Astrocyte (in vitro differentiated cells and primary cell): ENCODE results near the gene SIGLEC11. TPM values are rescaled to one million over a fixed set of nuclear protein-coding genes. Genes with fewer than 3 reads are reported as not detected.

Experiments
- DNase-seq: peaks from one replicate; pipeline ENCODE4 v3.0.0-alpha.2; 2010; ENCODE audit warnings: low read depth
- FAIRE-seq: peaks from 2 replicates; lab custom pipeline; 2011; peaks lifted over from hg19 to GRCh38; lab: Jason Lieb, UNC
- H2AFZ ChIP-seq: 2 replicates; pipeline ENCODE4 v1.6.0; 2012; ENCODE audit warnings: low read depth, low read length, inconsistent platforms
- H3K27ac ChIP-seq: 2 replicates; pipeline ENCODE4 v1.5.1; 2011; ENCODE audit warnings: low read depth, low read length, inconsistent platforms
- H3K27me3 ChIP-seq: 2 replicates; pipeline ENCODE4 v1.6.0; 2011; ENCODE audit warnings: low read length, inconsistent platforms; ENCODE audit not compliant: insufficient read depth
- H3K36me3 ChIP-seq: 2 replicates; pipeline ENCODE4 v1.5.1; 2011; ENCODE audit warnings: low read length, inconsistent platforms; ENCODE audit not compliant: insufficient read depth
- H3K4me1 ChIP-seq: 2 replicates; pipeline ENCODE4 v1.5.1; 2011; ENCODE audit warnings: low read length, inconsistent platforms; ENCODE audit not compliant: insufficient read depth
- H3K4me2 ChIP-seq: 2 replicates; pipeline ENCODE4 v1.6.0; 2012; ENCODE audit warnings: low read length, inconsistent platforms
- H3K4me3 ChIP-seq: 2 replicates; pipeline ENCODE4 v1.5.1; 2011; ENCODE audit warnings: low read depth, mild to moderate bottlenecking, low read length, inconsistent platforms; ENCODE audit not compliant: insufficient read depth
- H3K79me2 ChIP-seq: 2 replicates; pipeline ENCODE4 v1.6.0; 2012; ENCODE audit warnings: mild to moderate bottlenecking, low read length, inconsistent platforms; ENCODE audit not compliant: insufficient read depth
- H3K9ac ChIP-seq: 2 replicates; pipeline ENCODE4 v1.6.0; 2012; ENCODE audit warnings: mild to moderate bottlenecking, low read length, inconsistent platforms
- H3K9me3 ChIP-seq: 2 replicates; pipeline ENCODE4 v1.5.1; 2012; ENCODE audit warnings: low read depth, mild to moderate bottlenecking, low read length, inconsistent platforms; ENCODE audit not compliant: insufficient read depth
- H4K20me1 ChIP-seq: 2 replicates; pipeline ENCODE4 v1.6.0; 2012; ENCODE audit warnings: low read length, inconsistent platforms; ENCODE audit not compliant: insufficient read depth
- H3K27ac Mint-ChIP-seq: one replicate; pipeline ENCODE4 v1.8.0; 2021; ENCODE audit warnings: mild to moderate bottlenecking, mixed read lengths; ENCODE audit not compliant: unreplicated experiment
- H3K27me3 Mint-ChIP-seq: one replicate; pipeline ENCODE4 v1.8.0; 2021; ENCODE audit warnings: low read depth, mixed read lengths; ENCODE audit not compliant: unreplicated experiment
- H3K36me3 Mint-ChIP-seq: one replicate; pipeline ENCODE4 v1.8.0; 2021; ENCODE audit warnings: low read depth, mixed read lengths; ENCODE audit not compliant: unreplicated experiment
- H3K4me1 Mint-ChIP-seq: one replicate; pipeline ENCODE4 v1.8.0; 2021; ENCODE audit warnings: low read depth, mixed read lengths; ENCODE audit not compliant: unreplicated experiment
- H3K4me3 Mint-ChIP-seq: one replicate; pipeline ENCODE4 v1.8.0; 2021; ENCODE audit warnings: mild to moderate bottlenecking, moderate library complexity, mixed read lengths; ENCODE audit not compliant: unreplicated experiment
- H3K9me3 Mint-ChIP-seq: one replicate; pipeline ENCODE4 v1.8.0; 2021; ENCODE audit warnings: mild to moderate bottlenecking, mixed read lengths; ENCODE audit not compliant: unreplicated experiment
- EZH2 ChIP-seq: IDR thresholded peaks from 2 replicates; pipeline ENCODE4 v1.6.1; 2012; ENCODE audit warnings: mild to moderate bottlenecking, low read length, inconsistent platforms; ENCODE audit not compliant: insufficient read depth
- total RNA-seq: library from RNA; stranded (reverse); gene quantifications from 2 replicates; pipeline ENCODE4 v1.2.1, GENCODE V29; 2021
- TF ChIP-seq, protein P1 (sequence below): IDR thresholded peaks from 2 replicates; pipeline ENCODE4 v1.5.1; 2011; ENCODE audit warnings: low read depth, mild to moderate bottlenecking, inconsistent platforms, low read length, moderate library complexity; ENCODE audit not compliant: insufficient read depth

SIGLEC11 gene
- total RNA-seq, 1 donor from 2014 or later: not detected

DNA sequence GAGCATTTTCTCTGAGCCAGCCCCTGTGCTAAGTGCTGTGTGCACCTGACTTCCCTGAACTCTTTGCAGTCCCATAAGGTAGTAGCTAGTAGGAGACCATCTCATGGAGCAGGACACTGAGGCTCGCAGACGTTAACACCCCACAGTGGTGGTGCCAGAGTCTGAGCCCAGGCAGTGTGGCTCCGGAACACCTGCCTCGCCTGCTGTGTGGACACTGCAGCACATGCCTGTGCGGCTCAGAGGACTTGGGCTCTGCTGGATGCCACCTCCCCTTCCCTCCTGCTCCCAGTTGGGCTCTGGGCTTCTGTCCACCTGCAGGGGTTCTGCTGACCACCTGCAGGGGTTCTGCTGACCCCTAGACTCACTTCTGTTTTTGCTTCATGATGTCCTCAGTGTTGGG lies 27.0 kb upstream of the SIGLEC11 start:
- Mint-ChIP-seq H3K36me3 (peaks cover 40% of the 10 kb centered on the region), H3K9me3 (no peaks in the 10 kb centered on the region), H3K4me1 (peaks cover 12% of the 10 kb centered on the region), H3K27ac (peak overlapping the region; percentile 28), H3K4me3 (peak overlapping the region; percentile 67), H3K27me3 (no peaks in the 10 kb centered on the region)
- H4K20me1 ChIP-seq: peaks cover 51% of the 10 kb centered on the region
- no peak overlapping the region for H3K4me3 ChIP-seq
- H3K79me2 ChIP-seq: no peaks in the 10 kb centered on the region
- TF ChIP-seq EZH2: no peak
- TF ChIP-seq, protein P1, sequence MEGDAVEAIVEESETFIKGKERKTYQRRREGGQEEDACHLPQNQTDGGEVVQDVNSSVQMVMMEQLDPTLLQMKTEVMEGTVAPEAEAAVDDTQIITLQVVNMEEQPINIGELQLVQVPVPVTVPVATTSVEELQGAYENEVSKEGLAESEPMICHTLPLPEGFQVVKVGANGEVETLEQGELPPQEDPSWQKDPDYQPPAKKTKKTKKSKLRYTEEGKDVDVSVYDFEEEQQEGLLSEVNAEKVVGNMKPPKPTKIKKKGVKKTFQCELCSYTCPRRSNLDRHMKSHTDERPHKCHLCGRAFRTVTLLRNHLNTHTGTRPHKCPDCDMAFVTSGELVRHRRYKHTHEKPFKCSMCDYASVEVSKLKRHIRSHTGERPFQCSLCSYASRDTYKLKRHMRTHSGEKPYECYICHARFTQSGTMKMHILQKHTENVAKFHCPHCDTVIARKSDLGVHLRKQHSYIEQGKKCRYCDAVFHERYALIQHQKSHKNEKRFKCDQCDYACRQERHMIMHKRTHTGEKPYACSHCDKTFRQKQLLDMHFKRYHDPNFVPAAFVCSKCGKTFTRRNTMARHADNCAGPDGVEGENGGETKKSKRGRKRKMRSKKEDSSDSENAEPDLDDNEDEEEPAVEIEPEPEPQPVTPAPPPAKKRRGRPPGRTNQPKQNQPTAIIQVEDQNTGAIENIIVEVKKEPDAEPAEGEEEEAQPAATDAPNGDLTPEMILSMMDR: no peak
- no peaks in the 10 kb centered on the region for H3K9me3 ChIP-seq
- H3K4me2 ChIP-seq: no peak overlapping the region
- no peak overlapping the region for H2AFZ ChIP-seq
- no peaks in the 10 kb centered on the region for H3K27me3 ChIP-seq
- FAIRE-seq: no peak
- peaks cover 5% of the 10 kb centered on the region for H3K4me1 ChIP-seq
- H3K36me3 ChIP-seq: peaks cover 14% of the 10 kb centered on the region
- DNase-seq: no peak
- no peak overlapping the region for H3K27ac ChIP-seq
- H3K9ac ChIP-seq: no peak overlapping the region

DNA sequence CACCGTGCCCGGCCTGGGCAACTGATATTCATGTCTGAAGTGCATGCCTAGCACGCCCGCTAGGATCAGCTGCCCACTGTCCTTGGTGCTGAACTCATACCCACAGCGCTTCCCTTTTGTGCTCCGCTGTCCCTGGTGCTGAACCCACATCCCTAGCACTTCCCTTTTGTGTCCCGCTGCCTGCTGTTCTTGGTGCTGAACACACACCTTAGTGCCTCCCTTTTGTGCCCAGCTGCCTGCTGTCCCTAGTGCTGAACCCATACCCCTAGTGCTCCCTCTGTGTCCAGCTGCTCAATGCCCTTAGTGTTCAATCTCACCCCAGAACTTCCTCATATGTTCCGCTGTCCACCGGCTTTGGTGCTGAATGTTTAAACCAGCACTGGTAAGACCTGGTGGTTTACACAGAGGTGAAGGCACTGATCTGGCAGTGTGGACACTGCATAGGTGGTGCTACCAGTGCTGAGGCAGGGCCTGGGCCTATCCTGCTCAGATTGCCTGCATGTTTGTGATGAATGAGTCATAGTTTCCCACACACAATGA lies 26.3 kb upstream of the SIGLEC11 start:
- H3K4me3 ChIP-seq: no peak overlapping the region
- peaks cover 12% of the 10 kb centered on the region for H3K4me1 Mint-ChIP-seq
- H3K27ac ChIP-seq: no peak overlapping the region
- H3K36me3 Mint-ChIP-seq: peaks cover 33% of the 10 kb centered on the region
- DNase-seq: peak; percentile 91
- H3K27me3 ChIP-seq: no peaks in the 10 kb centered on the region
- no peak for FAIRE-seq
- H4K20me1 ChIP-seq: peaks cover 51% of the 10 kb centered on the region
- no peak overlapping the region for H3K27ac Mint-ChIP-seq
- TF ChIP-seq, protein P1: no peak
- TF ChIP-seq EZH2: no peak
- peaks cover 5% of the 10 kb centered on the region for H3K4me1 ChIP-seq
- no peaks in the 10 kb centered on the region for H3K27me3 Mint-ChIP-seq
- H3K36me3 ChIP-seq: peaks cover 9% of the 10 kb centered on the region
- no peak overlapping the region for H2AFZ ChIP-seq
- H3K4me3 Mint-ChIP-seq: no peak overlapping the region
- H3K9ac ChIP-seq: no peak overlapping the region
- H3K79me2 ChIP-seq: no peaks in the 10 kb centered on the region
- no peak overlapping the region for H3K4me2 ChIP-seq
- no peaks in the 10 kb centered on the region for H3K9me3 Mint-ChIP-seq
- no peaks in the 10 kb centered on the region for H3K9me3 ChIP-seq

DNA sequence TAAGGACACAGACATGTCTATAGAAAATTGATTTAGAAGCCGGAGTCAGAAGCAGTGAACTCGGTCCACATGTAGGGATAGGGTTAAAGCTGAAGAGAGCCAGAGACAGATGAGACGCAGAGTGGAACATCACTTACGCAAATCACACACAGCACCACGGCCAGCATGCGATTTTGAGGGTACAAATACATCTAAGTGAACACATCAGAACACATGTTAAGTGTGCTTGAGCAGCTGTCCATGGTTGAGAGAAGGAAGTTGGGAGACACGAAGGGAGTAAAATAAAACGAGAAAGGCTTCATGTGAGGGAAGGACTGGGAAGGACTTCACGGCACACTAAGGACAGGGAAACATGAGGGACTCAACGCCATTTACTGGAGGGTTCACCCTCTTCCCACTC lies 25.4 kb upstream of the SIGLEC11 start:
- H3K4me2 ChIP-seq: no peak overlapping the region
- no peak overlapping the region for H2AFZ ChIP-seq
- Mint-ChIP-seq H3K4me3 (no peak overlapping the region), H3K27ac (no peak overlapping the region), H3K9me3 (no peaks in the 10 kb centered on the region), H3K27me3 (no peaks in the 10 kb centered on the region), H3K36me3 (peaks cover 36% of the 10 kb centered on the region), H3K4me1 (peaks cover 12% of the 10 kb centered on the region)
- DNase-seq: no peak
- no peak for TF ChIP-seq EZH2
- H3K9ac ChIP-seq: no peak overlapping the region
- H3K79me2 ChIP-seq: no peaks in the 10 kb centered on the region
- peaks cover 49% of the 10 kb centered on the region for H4K20me1 ChIP-seq
- FAIRE-seq: no peak
- H3K4me1 ChIP-seq: peaks cover 5% of the 10 kb centered on the region
- no peak overlapping the region for H3K27ac ChIP-seq
- H3K4me3 ChIP-seq: no peak overlapping the region
- peaks cover 5% of the 10 kb centered on the region for H3K36me3 ChIP-seq
- H3K27me3 ChIP-seq: no peaks in the 10 kb centered on the region
- no peaks in the 10 kb centered on the region for H3K9me3 ChIP-seq
